ENCODE measurements around the gene CHST12.
A peak's percentile ranks its signal among the peaks of the same experiment; 100 is the strongest.
"Not testable (repeated sequence)": the region's sequence is repeated elsewhere in the genome, so short reads cannot be mapped to it uniquely, and the experiment has no call there.

CHST12 gene

GRCh38 chr7:2403014-2403717 is at the start of gene CHST12:
Gene CHST12 (plus strand): TSS chr7:2403611. CDS start chr7:2432640, 29,029 bp downstream.
- DNase-seq (ENCODE audit: low read depth in 2 of 2), result peak; percentile 88 to 92

GRCh38 chr7:2353936-2354185 is 49.5 kb upstream of the CHST12 start:
- DNase-seq (ENCODE audit: low read depth in 2 of 2), result peak; percentile 77 to 81

- DNase-seq (ENCODE audit: low read depth in 2 of 2), result peak; percentile 78 to 85
These were observed 49.0 kb upstream of the CHST12 start, which contains the start of gene EIF3B for GRCh38 chr7:2354186-2354938. Gene EIF3B (plus strand): TSS chr7:2354827. CDS start chr7:2354922, 95 bp downstream.

DNA sequence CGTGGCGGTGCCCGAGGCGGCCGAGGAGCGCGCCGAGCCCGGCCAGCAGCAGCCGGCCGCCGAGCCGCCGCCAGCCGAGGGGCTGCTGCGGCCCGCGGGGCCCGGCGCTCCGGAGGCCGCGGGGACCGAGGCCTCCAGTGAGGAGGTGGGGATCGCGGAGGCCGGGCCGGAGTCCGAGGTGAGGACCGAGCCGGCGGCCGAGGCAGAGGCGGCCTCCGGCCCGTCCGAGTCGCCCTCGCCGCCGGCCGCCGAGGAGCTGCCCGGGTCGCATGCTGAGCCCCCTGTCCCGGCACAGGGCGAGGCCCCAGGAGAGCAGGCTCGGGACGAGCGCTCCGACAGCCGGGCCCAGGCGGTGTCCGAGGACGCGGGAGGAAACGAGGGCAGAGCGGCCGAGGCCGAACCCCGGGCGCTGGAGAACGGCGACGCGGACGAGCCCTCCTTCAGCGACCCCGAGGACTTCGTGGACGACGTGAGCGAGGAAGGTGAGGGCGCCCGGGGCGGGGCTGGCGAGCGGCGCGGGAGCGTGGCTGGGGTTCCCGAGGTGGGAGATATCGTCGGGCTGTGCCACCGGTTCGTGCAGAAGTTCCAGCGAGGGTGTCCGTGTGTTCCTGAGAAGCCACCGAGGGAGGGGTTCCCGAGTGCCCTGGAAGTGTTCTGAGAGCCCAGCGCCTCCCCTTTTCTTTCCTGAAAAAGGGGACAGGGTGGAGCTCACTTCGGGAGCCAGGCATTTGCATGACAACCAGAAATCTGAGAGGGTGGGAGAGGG is 48.3 kb upstream of the CHST12 start:
- DNase-seq (ENCODE audit: low read depth in 2 of 2), result no peak

- no peak for DNase-seq (ENCODE audit: low read depth in 2 of 2)
These were observed 47.8 kb upstream of the CHST12 start for GRCh38 chr7:2355705-2356008.

DNA sequence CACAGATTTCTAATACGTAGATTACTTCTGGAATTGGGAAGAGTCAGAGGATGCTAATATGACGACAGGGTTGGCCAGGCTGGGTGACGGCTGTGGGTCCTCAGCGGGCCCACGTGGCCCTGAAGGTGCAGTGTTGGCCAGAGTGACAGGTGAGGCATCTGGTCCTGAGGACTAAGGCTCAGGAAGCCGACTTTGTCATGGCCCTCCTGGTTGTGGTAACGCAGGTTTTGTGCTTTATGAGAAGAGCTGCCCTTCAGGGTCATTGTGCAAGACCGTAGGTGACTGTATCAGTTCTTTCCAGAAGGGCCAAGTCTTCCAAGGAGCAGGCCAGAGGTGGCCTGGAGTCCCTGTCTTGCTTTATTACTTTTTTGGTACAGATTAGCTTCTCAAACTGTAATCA is 46.2 kb upstream of the CHST12 start:
- no peak for DNase-seq (ENCODE audit: low read depth in 2 of 2)

GRCh38 chr7:2357571-2357970 is 45.8 kb upstream of the CHST12 start:
- no peak for DNase-seq (ENCODE audit: low read depth in 2 of 2)

- no peak for DNase-seq (ENCODE audit: low read depth in 2 of 2)
These were observed 44.4 kb upstream of the CHST12 start for GRCh38 chr7:2358968-2359527.

- no peak for DNase-seq (ENCODE audit: low read depth in 2 of 2)
These were observed 43.8 kb upstream of the CHST12 start for GRCh38 chr7:2359610-2360009.

DNA sequence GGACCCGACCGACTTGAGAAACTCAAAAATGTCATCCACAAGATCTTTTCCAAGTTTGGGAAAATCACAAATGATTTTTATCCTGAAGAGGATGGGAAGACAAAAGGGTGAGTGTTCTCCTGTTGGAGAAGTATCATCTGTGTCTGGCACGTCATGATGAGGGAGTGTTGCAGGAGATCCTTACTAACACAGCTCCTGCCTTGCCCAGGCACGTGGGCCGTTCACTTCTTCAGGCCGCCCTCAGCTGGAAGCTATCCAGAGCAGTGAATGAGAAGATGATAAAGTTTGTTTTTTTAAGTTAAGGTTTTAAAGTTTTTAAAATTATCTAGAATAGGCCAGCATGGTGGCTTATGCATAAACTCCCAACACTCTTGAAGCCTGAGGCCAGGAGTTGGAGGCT is 42.6 kb upstream of the CHST12 start:
- no peak for DNase-seq (ENCODE audit: low read depth in 2 of 2)

DNA sequence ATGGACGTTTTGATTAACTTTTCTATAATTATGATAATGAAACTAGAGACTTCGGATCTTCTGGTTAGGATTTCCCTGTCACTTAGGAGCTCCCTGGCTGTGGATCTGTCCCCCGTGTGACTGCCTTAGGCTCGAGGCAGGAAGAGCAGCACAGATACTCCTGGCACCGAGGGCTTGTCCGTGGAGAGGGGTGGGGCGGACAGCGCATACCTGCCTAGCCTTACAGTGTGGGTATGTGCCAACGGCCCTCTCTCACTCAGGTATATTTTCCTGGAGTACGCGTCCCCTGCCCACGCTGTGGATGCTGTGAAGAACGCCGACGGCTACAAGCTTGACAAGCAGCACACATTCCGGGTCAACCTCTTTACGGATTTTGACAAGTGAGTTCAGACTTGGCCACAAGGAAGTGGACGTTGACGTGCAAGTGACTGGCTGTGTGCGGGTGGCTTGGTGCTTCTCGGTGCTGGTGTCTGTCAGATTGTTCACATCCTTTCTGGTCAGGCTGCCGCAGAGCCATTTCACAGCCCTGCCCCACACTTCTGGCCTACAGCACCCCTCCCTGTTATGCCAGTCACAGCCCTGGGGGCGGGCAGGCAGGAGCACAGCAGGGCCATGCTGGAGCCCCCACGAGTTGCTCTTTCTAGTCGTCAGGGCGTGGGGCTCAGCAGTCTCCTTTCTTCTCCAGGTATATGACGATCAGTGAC is 40.9 kb upstream of the CHST12 start:
- no peak for DNase-seq (ENCODE audit: low read depth in 2 of 2)

DNA sequence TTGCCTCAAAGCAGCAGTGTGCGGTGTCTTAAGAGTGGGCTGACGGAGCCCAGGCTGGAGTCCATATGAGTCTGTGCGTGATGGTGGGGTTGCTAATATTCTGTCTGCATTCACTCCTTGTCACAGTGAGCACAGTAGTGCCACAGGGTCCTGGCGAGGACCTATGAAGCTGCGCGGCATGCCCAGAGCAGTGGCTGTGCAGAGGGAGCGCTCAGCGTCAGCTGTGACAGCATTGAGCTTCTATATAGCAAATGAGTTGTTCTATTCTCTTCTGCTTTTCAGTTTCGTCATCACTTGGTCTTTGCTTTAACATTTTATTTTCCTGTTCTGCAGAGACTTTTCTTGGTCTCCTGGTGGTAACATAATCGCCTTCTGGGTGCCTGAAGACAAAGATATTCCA is 34.3 kb upstream of the CHST12 start:
- DNase-seq (ENCODE audit: low read depth in 2 of 2), result no peak

DNA sequence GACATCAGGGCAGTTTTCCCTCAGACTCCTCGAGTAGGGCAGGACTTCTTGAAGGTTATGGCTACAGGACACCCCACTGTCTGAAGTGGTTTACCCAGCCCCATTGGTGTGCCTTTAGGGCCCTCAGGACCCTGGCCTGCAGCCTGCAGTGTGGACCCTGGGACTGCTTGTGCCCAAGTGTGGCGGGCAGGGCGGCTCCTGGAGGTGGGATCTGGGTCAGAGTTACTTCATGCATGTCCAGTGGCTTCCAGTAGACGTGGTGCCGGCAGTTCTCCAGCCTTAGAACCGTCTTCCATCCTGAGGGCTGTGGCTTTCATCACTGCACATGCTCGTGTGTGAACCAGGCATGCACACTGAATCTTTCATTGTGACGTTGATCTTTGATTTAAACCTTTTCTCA is 32.1 kb upstream of the CHST12 start:
- DNase-seq (ENCODE audit: low read depth in 2 of 2), result no peak

DNA sequence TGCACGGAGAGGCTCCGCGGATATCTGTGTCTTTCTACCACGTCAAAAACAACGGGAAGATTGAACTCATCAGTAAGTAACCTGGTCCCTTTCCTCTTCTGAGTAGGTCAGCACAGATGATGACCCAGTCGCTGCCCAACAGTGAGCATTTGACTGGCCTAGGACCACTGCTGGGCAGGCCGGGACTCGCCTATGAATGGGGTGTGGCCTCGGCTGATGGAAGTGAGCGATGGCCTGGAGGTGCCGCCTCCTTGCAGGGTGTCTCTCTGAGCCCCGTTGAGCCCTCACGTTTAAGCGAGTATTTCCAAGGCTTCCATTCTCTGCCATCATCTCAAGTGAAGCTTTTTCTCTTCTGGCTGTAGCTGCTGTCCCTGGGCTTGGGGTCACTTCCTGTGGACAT is 30.7 kb upstream of the CHST12 start:
- no peak for DNase-seq (ENCODE audit: low read depth in 2 of 2)

GRCh38 chr7:2373124-2373556 is 30.3 kb upstream of the CHST12 start:
- no peak for DNase-seq (ENCODE audit: low read depth in 2 of 2)

GRCh38 chr7:2373646-2374045 is 29.8 kb upstream of the CHST12 start:
- DNase-seq (ENCODE audit: low read depth in 2 of 2), result no peak

DNA sequence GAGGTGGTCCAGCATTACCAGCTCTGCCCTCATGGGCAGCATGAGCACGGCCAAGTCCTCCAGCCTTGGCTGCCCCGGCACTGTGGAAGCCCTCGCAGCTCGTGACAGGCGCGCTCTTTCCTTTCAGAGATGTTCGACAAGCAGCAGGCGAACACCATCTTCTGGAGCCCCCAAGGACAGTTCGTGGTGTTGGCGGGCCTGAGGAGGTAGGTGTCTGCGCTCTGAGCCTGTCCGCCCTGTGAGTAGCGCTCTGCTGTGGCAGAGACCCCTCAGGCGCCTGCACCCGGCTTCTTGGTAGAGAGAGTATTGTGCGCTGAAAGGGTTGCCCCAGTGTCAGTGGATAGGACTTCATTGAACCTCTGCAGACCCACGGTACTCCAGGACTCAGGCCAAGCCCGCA is 29.0 kb upstream of the CHST12 start:
- DNase-seq (ENCODE audit: low read depth in 2 of 2), result no peak

- DNase-seq (ENCODE audit: low read depth in 2 of 2), result no peak
These were observed 28.3 kb upstream of the CHST12 start for GRCh38 chr7:2374830-2375728.

DNA sequence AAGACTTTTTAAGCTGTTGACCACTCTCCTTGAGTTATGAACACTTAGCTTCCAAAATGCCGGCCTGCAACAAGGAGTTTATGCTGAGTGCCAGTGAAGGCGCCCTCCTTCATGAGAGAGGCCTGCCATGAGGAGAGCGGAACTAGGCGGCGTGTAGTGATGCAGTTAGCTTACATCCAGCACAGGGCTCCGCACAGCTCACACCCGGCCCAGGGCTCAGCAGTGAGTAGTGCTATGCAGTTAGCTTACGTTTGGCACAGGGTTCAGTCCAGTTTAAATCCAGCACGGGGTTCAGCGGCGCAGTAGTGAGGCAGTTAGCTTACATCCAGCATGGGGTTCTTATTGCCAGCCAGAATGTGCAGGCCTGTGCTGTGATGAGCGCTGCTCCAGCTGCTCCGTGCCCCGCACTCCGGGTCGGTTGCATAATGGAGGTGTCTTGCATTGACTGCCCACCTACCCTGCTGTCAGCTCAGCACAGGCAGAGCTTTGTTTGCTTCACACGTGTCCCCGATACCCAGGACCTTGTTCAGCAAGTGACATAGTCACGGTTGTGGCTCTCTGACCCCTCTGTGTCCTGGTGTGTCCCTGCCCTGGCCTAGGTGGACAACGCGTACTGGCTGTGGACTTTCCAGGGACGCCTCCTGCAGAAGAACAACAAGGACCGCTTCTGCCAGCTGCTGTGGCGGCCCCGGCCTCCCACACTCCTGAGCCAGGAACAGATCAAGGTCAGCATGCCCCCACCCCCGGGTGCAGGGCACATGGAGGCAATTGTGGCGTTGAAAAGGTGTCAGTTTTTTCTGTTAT is 26.9 kb upstream of the CHST12 start:
- DNase-seq (ENCODE audit: low read depth in 2 of 2), result no peak

- DNase-seq (ENCODE audit: low read depth in 2 of 2), result not testable (repeated sequence)
These were observed 25.9 kb upstream of the CHST12 start for GRCh38 chr7:2377492-2377891.

All from activated CD8-positive, alpha-beta memory T cell treated with anti-CD3 and anti-CD28 coated beads for 4 hours (primary cell).